Measurements from ENCODE around the gene OR6C68. TPM values are rescaled to one million over a fixed set of nuclear protein-coding genes. Genes with fewer than 3 reads are reported as not detected.

The OR6C68 gene
- total and polyA plus RNA-seq, 2 donors (not counting 3 experiments of a cell fraction or from before 2014, with no cell fraction given) = not detected

DNA sequence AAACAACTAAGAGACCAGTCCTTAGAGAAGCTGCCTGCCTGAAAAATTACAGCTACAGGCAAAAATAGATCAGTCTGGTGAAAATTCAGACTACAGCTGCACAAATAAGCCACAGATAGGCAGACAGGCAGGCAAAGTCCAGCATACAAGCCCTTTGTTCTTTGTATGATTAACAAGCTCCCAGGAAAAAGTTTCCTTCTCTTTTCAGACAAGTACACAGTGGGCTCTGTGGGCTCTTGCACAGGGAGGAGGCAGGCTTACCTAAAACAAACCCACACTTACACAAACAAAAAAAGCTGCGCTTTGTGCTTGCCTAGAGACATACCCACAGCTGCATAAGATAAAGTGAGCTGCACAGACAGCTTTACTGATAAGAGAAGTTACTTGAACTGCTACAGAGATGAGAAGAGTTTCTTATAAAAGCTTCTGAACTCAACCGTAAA lies 7.7 kb downstream of the OR6C68 start:
- Histone ChIP-seq H3K79me2 (ENCODE audit: control insufficient read depth, insufficient read depth, low read length) (no peaks in the 10 kb centered on the region), H3K4me1 (ENCODE audit: control insufficient read depth, extremely low read depth, insufficient read depth, low read length) (no peaks in the 10 kb centered on the region), H3K9ac (replicated peaks; ENCODE audit: extremely low read depth, insufficient read depth, low read length) (no peak overlapping the region), H3K27ac (ENCODE audit: insufficient read depth, low read depth, low read length) (no peak overlapping the region), H3K4me3 (replicated peaks in 1 of 3; ENCODE audit: insufficient read depth in 1 of 3, low read depth in 1 of 3, low read length in 3 of 3) (no peak overlapping the region), H3K27me3 (ENCODE audit: control insufficient read depth in 2 of 2, insufficient read depth in 2 of 2, low read length in 2 of 2) (no peaks in the 10 kb centered on the region), H3K9me1 (replicated peaks; ENCODE audit: control insufficient read depth, extremely low read depth, insufficient read depth, low read length) (no peaks in the 10 kb centered on the region), H3K9me3 (replicated peaks; ENCODE audit: control insufficient read depth, insufficient read depth, low read length) (no peaks in the 10 kb centered on the region), H4K20me1 (replicated peaks; ENCODE audit: control insufficient read depth, extremely low read depth, insufficient read depth, low read length) (no peaks in the 10 kb centered on the region), H2AFZ (ENCODE audit: low read depth, low read length) (no peak overlapping the region), H3K36me3 (ENCODE audit: control insufficient read depth in 2 of 2, extremely low read depth in 1 of 2, insufficient read depth in 2 of 2, low read length in 2 of 2) (no peaks in the 10 kb centered on the region), H3K4me2 (ENCODE audit: insufficient read depth, low read length) (no peak overlapping the region)
- TF ChIP-seq, protein P1, sequence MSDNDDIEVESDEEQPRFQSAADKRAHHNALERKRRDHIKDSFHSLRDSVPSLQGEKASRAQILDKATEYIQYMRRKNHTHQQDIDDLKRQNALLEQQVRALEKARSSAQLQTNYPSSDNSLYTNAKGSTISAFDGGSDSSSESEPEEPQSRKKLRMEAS (IDR thresholded peaks at IDR 0.05; ENCODE audit: insufficient read depth, insufficient read length) = no peak
- CTCF ChIA-PET = interaction anchor here (1.0 kb wide), 1 partner anchor 16 kb away, joined by 3 read pairs; no protein-coding TSS in a partner anchor
- intact Hi-C loops (cut with micrococcal nuclease) = no loop called here
- dilution Hi-C loops (cut with MboI; ENCODE audit: extremely low pct_ligation_motif_present, low sequenced_read_pairs) = no loop called here
- DNase-seq (ENCODE audit: low read depth, low spot score) = no peak
- no peak for FAIRE-seq
- BruUV-seq (replicated peaks) = no TSS peak
- POLR2A ChIA-PET = no interaction called here

DNA sequence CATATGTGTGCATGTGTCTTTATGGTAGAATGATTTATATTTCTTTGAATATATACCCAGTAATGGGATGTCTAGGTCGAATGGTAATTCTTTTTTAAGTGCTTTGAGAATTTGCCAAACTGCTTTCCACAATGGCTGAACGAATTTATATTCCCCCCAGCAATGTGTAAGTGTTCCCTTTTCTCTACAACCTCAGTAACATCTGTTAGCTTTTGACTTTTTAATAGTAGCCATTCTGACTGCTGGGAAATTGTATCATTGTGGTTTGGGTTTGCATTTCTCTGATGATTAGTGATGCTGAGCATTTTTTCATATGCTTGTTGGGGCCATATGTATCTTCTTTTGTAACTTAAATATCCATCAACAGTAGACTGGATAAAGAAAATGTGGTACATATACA lies 9.4 kb downstream of the OR6C68 start:
- dilution Hi-C loops (cut with MboI; ENCODE audit: extremely low pct_ligation_motif_present, low sequenced_read_pairs) = no loop called here

More for the DNA sequence above, 9.4 kb downstream of the OR6C68 start:
- Histone ChIP-seq H3K9ac (replicated peaks; ENCODE audit: extremely low read depth, insufficient read depth, low read length) (no peak overlapping the region), H3K36me3 (ENCODE audit: control insufficient read depth in 2 of 2, extremely low read depth in 1 of 2, insufficient read depth in 2 of 2, low read length in 2 of 2) (no peaks in the 10 kb centered on the region), H3K9me1 (replicated peaks; ENCODE audit: control insufficient read depth, extremely low read depth, insufficient read depth, low read length) (no peaks in the 10 kb centered on the region), H3K4me1 (ENCODE audit: control insufficient read depth, extremely low read depth, insufficient read depth, low read length) (no peaks in the 10 kb centered on the region), H3K9me3 (replicated peaks; ENCODE audit: control insufficient read depth, insufficient read depth, low read length) (no peaks in the 10 kb centered on the region), H3K27ac (ENCODE audit: insufficient read depth, low read depth, low read length) (no peak overlapping the region), H2AFZ (ENCODE audit: low read depth, low read length) (no peak overlapping the region), H3K79me2 (ENCODE audit: control insufficient read depth, insufficient read depth, low read length) (no peaks in the 10 kb centered on the region), H3K27me3 (ENCODE audit: control insufficient read depth in 2 of 2, insufficient read depth in 2 of 2, low read length in 2 of 2) (no peaks in the 10 kb centered on the region), H4K20me1 (replicated peaks; ENCODE audit: control insufficient read depth, extremely low read depth, insufficient read depth, low read length) (no peaks in the 10 kb centered on the region), H3K4me2 (ENCODE audit: insufficient read depth, low read length) (no peak overlapping the region), H3K4me3 (replicated peaks in 1 of 3; ENCODE audit: insufficient read depth in 1 of 3, low read depth in 1 of 3, low read length in 3 of 3) (no peak overlapping the region)
- ChIA-PET CTCF (no interaction called here), POLR2A (no interaction called here)
- BruUV-seq (replicated peaks) = no TSS peak
- no peak for TF ChIP-seq POLR2AphosphoS5 (IDR thresholded peaks at IDR 0.05; ENCODE audit: insufficient read depth, low read depth, low read length)
- no peak for TF ChIP-seq POLR2A (IDR thresholded peaks at IDR 0.05; ENCODE audit: low read depth, low read length)
- no peak for TF ChIP-seq EZH2 (IDR thresholded peaks at IDR 0.05; ENCODE audit: borderline replicate concordance, low read depth, low read length, severe bottlenecking)
- no peak for TF ChIP-seq GATA2 (IDR thresholded peaks at IDR 0.05; ENCODE audit: insufficient read depth, insufficient read length, low read depth, low read length)
- TF ChIP-seq, protein P2, sequence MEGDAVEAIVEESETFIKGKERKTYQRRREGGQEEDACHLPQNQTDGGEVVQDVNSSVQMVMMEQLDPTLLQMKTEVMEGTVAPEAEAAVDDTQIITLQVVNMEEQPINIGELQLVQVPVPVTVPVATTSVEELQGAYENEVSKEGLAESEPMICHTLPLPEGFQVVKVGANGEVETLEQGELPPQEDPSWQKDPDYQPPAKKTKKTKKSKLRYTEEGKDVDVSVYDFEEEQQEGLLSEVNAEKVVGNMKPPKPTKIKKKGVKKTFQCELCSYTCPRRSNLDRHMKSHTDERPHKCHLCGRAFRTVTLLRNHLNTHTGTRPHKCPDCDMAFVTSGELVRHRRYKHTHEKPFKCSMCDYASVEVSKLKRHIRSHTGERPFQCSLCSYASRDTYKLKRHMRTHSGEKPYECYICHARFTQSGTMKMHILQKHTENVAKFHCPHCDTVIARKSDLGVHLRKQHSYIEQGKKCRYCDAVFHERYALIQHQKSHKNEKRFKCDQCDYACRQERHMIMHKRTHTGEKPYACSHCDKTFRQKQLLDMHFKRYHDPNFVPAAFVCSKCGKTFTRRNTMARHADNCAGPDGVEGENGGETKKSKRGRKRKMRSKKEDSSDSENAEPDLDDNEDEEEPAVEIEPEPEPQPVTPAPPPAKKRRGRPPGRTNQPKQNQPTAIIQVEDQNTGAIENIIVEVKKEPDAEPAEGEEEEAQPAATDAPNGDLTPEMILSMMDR (IDR thresholded peaks at IDR 0.05; ENCODE audit: extremely low read depth in 1 of 2, insufficient read depth in 1 of 2, low read depth in 1 of 2, low read length in 2 of 2) = no peak
- TF ChIP-seq JUN (IDR thresholded peaks at IDR 0.05; ENCODE audit: borderline replicate concordance, insufficient read depth, insufficient read length, low read depth) = no peak
- TF ChIP-seq FOS (IDR thresholded peaks at IDR 0.05; ENCODE audit: borderline replicate concordance, insufficient read depth, low read length) = no peak
- no peak for TF ChIP-seq MYC (IDR thresholded peaks at IDR 0.05; ENCODE audit: low read depth, low read length)
- TF ChIP-seq, protein P1 (IDR thresholded peaks at IDR 0.05; ENCODE audit: insufficient read depth, insufficient read length) = no peak
- FAIRE-seq = no peak
- DNase-seq (ENCODE audit: low read depth, low spot score) = no peak
- intact Hi-C loops (cut with micrococcal nuclease) = no loop called here

Data from endothelial cell of umbilical vein (primary cell).